ENCODE results near the gene ARFIP2. TPM values are rescaled to one million over a fixed set of nuclear protein-coding genes. Genes with fewer than 3 reads are reported as not detected.
"Not testable (repeated sequence)": the region's sequence is repeated elsewhere in the genome, so short reads cannot be mapped to it uniquely, and the experiment has no call there.

The ARFIP2 gene
- polyA plus RNA-seq, 1 donor (not counting 4 experiments of a cell fraction or from before 2014, with no cell fraction given) = 66.3 TPM

GRCh38 chr11:6523253-6523652 is 42.1 kb upstream of the ARFIP2 start:
- no peak overlapping the region for H2AFZ ChIP-seq (ENCODE audit: control insufficient read depth, low read length)
- no peak for FAIRE-seq
- H4K20me1 ChIP-seq (ENCODE audit: control insufficient read depth, extremely low read depth, insufficient read depth, low read length) = no peaks in the 10 kb centered on the region
- H3K4me3 ChIP-seq (ENCODE audit: control insufficient read depth in 2 of 3, extremely low read depth in 1 of 3, insufficient read depth in 2 of 3, low read depth in 1 of 3, low read length in 3 of 3) = no peak overlapping the region
- no peaks in the 10 kb centered on the region for H3K9me3 ChIP-seq (ENCODE audit: control insufficient read depth, low read depth, low read length)
- dilution Hi-C loops (cut with MboI; ENCODE audit: extremely low pct_ligation_motif_present, low sequenced_read_pairs) = no loop called here
- DNase-seq (ENCODE audit: low read depth, low spot score) = peak; percentile 45
- H3K9ac ChIP-seq (ENCODE audit: control insufficient read depth, extremely low read depth, insufficient read depth, low read length) = no peak overlapping the region
- no peaks in the 10 kb centered on the region for H3K27me3 ChIP-seq (ENCODE audit: control insufficient read depth, extremely low read depth, insufficient read depth, low read length)
- no peak overlapping the region for H3K4me2 ChIP-seq (ENCODE audit: control insufficient read depth, extremely low read depth, insufficient read depth, low read depth, low read length)
- H3K4me1 ChIP-seq (ENCODE audit: control insufficient read depth, extremely low read depth, insufficient read depth, low read length) = peaks cover 8% of the 10 kb centered on the region
- no peak for TF ChIP-seq EZH2 (IDR thresholded peaks at IDR 0.05; ENCODE audit: low read length)
- no peak for TF ChIP-seq CTCF (optimal IDR thresholded peaks at IDR 0.05 in 1 of 3, IDR thresholded peaks at IDR 0.05 in 1 of 3, conservative IDR thresholded peaks at IDR 0.05 in 1 of 3; ENCODE audit: extremely low read depth in 1 of 3, insufficient read depth in 2 of 3, low read length in 3 of 3)
- H3K79me2 ChIP-seq (ENCODE audit: control insufficient read depth, insufficient read depth, low read length) = no peaks in the 10 kb centered on the region
- H3K36me3 ChIP-seq (ENCODE audit: control insufficient read depth in 2 of 2, extremely low read depth in 1 of 2, insufficient read depth in 2 of 2, low read length in 2 of 2) = no peaks in the 10 kb centered on the region
- no peaks in the 10 kb centered on the region for H3K9me1 ChIP-seq (ENCODE audit: control insufficient read depth, extremely low read depth, insufficient read depth, low read length)
- no peak overlapping the region for H3K27ac ChIP-seq (ENCODE audit: control insufficient read depth, insufficient read depth, low read length)

GRCh38 chr11:6521946-6522345 is 40.8 kb upstream of the ARFIP2 start:
- dilution Hi-C loops (cut with MboI; ENCODE audit: extremely low pct_ligation_motif_present, low sequenced_read_pairs); H3K4me1 ChIP-seq (ENCODE audit: control insufficient read depth, extremely low read depth, insufficient read depth, low read length); FAIRE-seq; H3K9me1 ChIP-seq (ENCODE audit: control insufficient read depth, extremely low read depth, insufficient read depth, low read length); H2AFZ ChIP-seq (ENCODE audit: control insufficient read depth, low read length); H3K4me2 ChIP-seq (ENCODE audit: control insufficient read depth, extremely low read depth, insufficient read depth, low read depth, low read length); H3K9ac ChIP-seq (ENCODE audit: control insufficient read depth, extremely low read depth, insufficient read depth, low read length); H4K20me1 ChIP-seq (ENCODE audit: control insufficient read depth, extremely low read depth, insufficient read depth, low read length); H3K79me2 ChIP-seq (ENCODE audit: control insufficient read depth, insufficient read depth, low read length); H3K36me3 ChIP-seq (ENCODE audit: control insufficient read depth in 2 of 2, extremely low read depth in 1 of 2, insufficient read depth in 2 of 2, low read length in 2 of 2); H3K9me3 ChIP-seq (ENCODE audit: control insufficient read depth, low read depth, low read length); DNase-seq (ENCODE audit: low read depth, low spot score); H3K27me3 ChIP-seq (ENCODE audit: control insufficient read depth, extremely low read depth, insufficient read depth, low read length); H3K27ac ChIP-seq (ENCODE audit: control insufficient read depth, insufficient read depth, low read length); H3K4me3 ChIP-seq (ENCODE audit: control insufficient read depth in 2 of 3, extremely low read depth in 1 of 3, insufficient read depth in 2 of 3, low read depth in 1 of 3, low read length in 3 of 3): not testable (repeated sequence)

DNA sequence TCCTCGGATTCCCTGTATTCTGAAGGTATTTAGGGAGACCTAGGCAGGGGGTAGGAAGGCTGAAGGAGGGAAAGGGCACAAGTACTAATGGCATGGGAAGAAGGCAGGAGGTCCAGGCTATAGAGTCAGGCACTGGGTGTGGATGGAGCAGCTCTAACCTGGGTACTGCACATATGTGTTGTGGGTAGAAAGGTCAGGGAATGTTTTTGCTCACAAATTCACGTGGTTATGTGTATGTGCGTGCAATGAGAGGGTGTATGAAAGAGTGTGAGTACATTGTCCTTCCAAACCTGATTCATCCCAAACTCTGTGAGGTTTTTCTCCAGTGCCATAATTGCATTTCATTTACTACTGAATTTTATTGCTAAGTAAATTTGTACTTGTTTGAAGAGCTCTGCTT is 39.1 kb upstream of the ARFIP2 start:
- H3K27me3 ChIP-seq (ENCODE audit: control insufficient read depth, extremely low read depth, insufficient read depth, low read length) = no peaks in the 10 kb centered on the region
- no peak overlapping the region for H3K27ac ChIP-seq (ENCODE audit: control insufficient read depth, insufficient read depth, low read length)
- H3K36me3 ChIP-seq (ENCODE audit: control insufficient read depth in 2 of 2, extremely low read depth in 1 of 2, insufficient read depth in 2 of 2, low read length in 2 of 2) = no peaks in the 10 kb centered on the region
- H2AFZ ChIP-seq (ENCODE audit: control insufficient read depth, low read length) = no peak overlapping the region
- H3K9me1 ChIP-seq (ENCODE audit: control insufficient read depth, extremely low read depth, insufficient read depth, low read length) = no peaks in the 10 kb centered on the region
- DNase-seq (ENCODE audit: low read depth, low spot score) (no peak), FAIRE-seq (no peak)
- no peak for TF ChIP-seq EZH2 (IDR thresholded peaks at IDR 0.05; ENCODE audit: low read length)
- TF ChIP-seq CTCF (optimal IDR thresholded peaks at IDR 0.05 in 1 of 3, IDR thresholded peaks at IDR 0.05 in 1 of 3, conservative IDR thresholded peaks at IDR 0.05 in 1 of 3; ENCODE audit: extremely low read depth in 1 of 3, insufficient read depth in 2 of 3, low read length in 3 of 3) = no peak
- H3K9ac ChIP-seq (ENCODE audit: control insufficient read depth, extremely low read depth, insufficient read depth, low read length) = no peak overlapping the region
- no peaks in the 10 kb centered on the region for H3K9me3 ChIP-seq (ENCODE audit: control insufficient read depth, low read depth, low read length)
- H3K4me2 ChIP-seq (ENCODE audit: control insufficient read depth, extremely low read depth, insufficient read depth, low read depth, low read length) = no peak overlapping the region
- peaks cover 8% of the 10 kb centered on the region for H3K4me1 ChIP-seq (ENCODE audit: control insufficient read depth, extremely low read depth, insufficient read depth, low read length)
- H3K79me2 ChIP-seq (ENCODE audit: control insufficient read depth, insufficient read depth, low read length) = no peaks in the 10 kb centered on the region
- H3K4me3 ChIP-seq (ENCODE audit: control insufficient read depth in 2 of 3, extremely low read depth in 1 of 3, insufficient read depth in 2 of 3, low read depth in 1 of 3, low read length in 3 of 3) = no peak overlapping the region
- dilution Hi-C loops (cut with MboI; ENCODE audit: extremely low pct_ligation_motif_present, low sequenced_read_pairs) = no loop called here
- no peaks in the 10 kb centered on the region for H4K20me1 ChIP-seq (ENCODE audit: control insufficient read depth, extremely low read depth, insufficient read depth, low read length)

Data from keratinocyte (primary cell).